Measurements from ENCODE around the gene EFCAB6. TPM values are rescaled to one million over a fixed set of nuclear protein-coding genes. Genes with fewer than 3 reads are reported as not detected.

Gene EFCAB6
- total and polyA plus RNA-seq, 2 of the 13 experiments (the other 11 are each of a cell fraction or from before 2014, with no cell fraction given): not detected

DNA sequence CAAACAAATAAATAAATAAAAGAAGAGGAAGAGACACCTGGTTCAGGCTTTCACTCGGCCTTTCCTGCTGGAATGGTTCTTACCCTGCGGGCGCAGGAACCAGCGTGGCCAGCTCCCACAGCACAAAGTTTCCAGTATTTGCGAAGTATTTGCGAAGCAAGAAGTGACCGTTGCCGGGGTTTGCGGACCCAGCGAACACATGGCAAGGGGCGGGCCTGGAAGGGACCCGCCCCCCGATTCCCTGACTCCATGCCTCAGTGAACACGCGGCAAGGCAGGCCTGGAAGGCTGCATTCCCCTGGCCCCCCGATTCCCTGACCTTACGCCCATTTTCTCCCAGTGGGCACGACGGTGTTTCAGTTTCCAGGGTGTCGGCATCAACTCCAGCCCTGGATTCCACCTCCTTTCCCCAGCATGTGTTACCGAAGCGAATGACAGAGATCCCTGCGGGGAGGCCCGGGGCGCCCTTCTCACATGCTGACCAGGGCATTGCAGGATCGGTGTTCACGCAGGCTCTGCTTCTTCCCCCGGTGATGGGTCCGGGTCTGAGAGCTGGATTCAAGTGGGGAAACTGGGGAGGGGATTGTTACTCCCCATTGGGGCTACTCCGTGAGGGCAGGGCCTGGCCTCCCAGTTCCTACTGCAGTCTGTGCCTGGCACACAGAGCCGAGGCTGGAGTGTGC lies 297.5 kb downstream of the EFCAB6 start:
- Histone ChIP-seq H3K9me3 (ENCODE audit: low read length) (no peaks in the 10 kb centered on the region), H2AFZ (ENCODE audit: low read length) (no peak overlapping the region), H3K36me3 (replicated peaks in 1 of 2; ENCODE audit: control insufficient read depth in 1 of 2, insufficient read depth in 2 of 2, low read length in 2 of 2) (no peaks in the 10 kb centered on the region), H3K4me2 (ENCODE audit: low read depth, low read length) (no peak overlapping the region), H3K4me1 (ENCODE audit: insufficient read depth, low read length) (no peaks in the 10 kb centered on the region), H3K79me2 (ENCODE audit: insufficient read depth, low read length) (no peaks in the 10 kb centered on the region), H3K9ac (ENCODE audit: insufficient read depth, low read depth, low read length) (no peak overlapping the region), H4K20me1 (ENCODE audit: insufficient read depth, low read length) (no peaks in the 10 kb centered on the region), H3K27me3 (ENCODE audit: control insufficient read depth in 1 of 2, insufficient read depth in 2 of 2, low read length in 2 of 2) (peaks cover 0 to 1% of the 10 kb centered on the region in 2 experiments; a peak in 1 of 5 replicates), H3K27ac (ENCODE audit: extremely low read length, insufficient read depth, low read length) (no peak overlapping the region), H3K4me3 (replicated peaks in 1 of 3; ENCODE audit: insufficient read depth in 1 of 3, low read depth in 2 of 3, low read length in 3 of 3) (no peak overlapping the region)
- ChIA-PET CTCF (ENCODE audit: low intra/inter-chr PET ratio, low total read pairs) (no interaction called here), POLR2A (no interaction called here)
- FAIRE-seq: no peak
- TF ChIP-seq MED8 (CRISPR knock-in tag; IDR thresholded peaks at IDR 0.05; ENCODE audit: insufficient replicate concordance) (no peak), CBX5 (CRISPR knock-in tag; IDR thresholded peaks at IDR 0.05; ENCODE audit: borderline replicate concordance) (no peak), MAZ (IDR thresholded peaks at IDR 0.05; ENCODE audit: borderline replicate concordance, low read depth, low read length) (no peak), MAZ (CRISPR knock-in tag; IDR thresholded peaks at IDR 0.05; ENCODE audit: low read depth) (no peak), SIN3A (IDR thresholded peaks at IDR 0.05; ENCODE audit: borderline replicate concordance, low read depth, low read length) (no peak), ZC3H13 (CRISPR knock-in tag; IDR thresholded peaks at IDR 0.05) (no peak)
- TF ChIP-seq, protein P1, sequence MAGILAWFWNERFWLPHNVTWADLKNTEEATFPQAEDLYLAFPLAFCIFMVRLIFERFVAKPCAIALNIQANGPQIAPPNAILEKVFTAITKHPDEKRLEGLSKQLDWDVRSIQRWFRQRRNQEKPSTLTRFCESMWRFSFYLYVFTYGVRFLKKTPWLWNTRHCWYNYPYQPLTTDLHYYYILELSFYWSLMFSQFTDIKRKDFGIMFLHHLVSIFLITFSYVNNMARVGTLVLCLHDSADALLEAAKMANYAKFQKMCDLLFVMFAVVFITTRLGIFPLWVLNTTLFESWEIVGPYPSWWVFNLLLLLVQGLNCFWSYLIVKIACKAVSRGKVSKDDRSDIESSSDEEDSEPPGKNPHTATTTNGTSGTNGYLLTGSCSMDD (CRISPR knock-in tag; IDR thresholded peaks at IDR 0.05): no peak
- no TSS peak for BruUV-seq (replicated peaks)
- intact Hi-C loops (cut with micrococcal nuclease; ENCODE audit: unreplicated experiment): no loop called here
- WGBS (ENCODE audit: low lambda C conversion rate): 46% methylated on average over 19 of the region's 31 CpGs
- no peak for DNase-seq (ENCODE audit: low spot score)
- ATAC-seq: no peak
- in situ Hi-C loops (cut with HindIII; ENCODE audit: extremely low pct_ligation_motif_present, low pct_unique_long_range_greater_than_20kb): no loop called here

DNA sequence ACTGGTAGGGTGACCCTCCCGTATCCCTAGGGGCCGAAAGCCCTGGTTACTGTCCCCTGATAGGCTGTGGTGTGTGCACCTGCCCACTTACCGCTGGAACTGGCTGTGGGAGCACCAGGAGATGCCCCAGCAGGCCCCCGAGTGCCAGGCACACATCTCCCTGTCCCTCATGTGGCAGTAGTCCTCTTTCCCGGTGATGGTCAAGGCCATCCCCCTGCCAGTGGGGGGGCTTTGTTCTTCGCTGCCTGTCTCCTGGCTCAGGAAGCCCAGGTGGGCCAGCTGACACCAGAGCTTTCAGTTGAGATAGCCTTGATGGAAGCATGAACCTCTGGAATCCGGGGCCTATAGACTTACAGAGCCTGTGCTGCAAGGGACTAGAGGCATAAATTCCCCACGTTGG lies 299.8 kb downstream of the EFCAB6 start:
- H2AFZ ChIP-seq (ENCODE audit: low read length): no peak overlapping the region
- intact Hi-C loops (cut with micrococcal nuclease; ENCODE audit: unreplicated experiment): no loop called here
- peaks cover 0 to 1% of the 10 kb centered on the region in 2 experiments; a peak in 1 of 5 replicates for H3K27me3 ChIP-seq (ENCODE audit: control insufficient read depth in 1 of 2, insufficient read depth in 2 of 2, low read length in 2 of 2)
- no peak overlapping the region for H3K9ac ChIP-seq (ENCODE audit: insufficient read depth, low read depth, low read length)
- no peak overlapping the region for H3K4me2 ChIP-seq (ENCODE audit: low read depth, low read length)
- no peaks in the 10 kb centered on the region for H4K20me1 ChIP-seq (ENCODE audit: insufficient read depth, low read length)
- 5% methylated on average over 4 of the region's 8 CpGs for WGBS (ENCODE audit: low lambda C conversion rate)
- in situ Hi-C loops (cut with HindIII; ENCODE audit: extremely low pct_ligation_motif_present, low pct_unique_long_range_greater_than_20kb): no loop called here
- BruUV-seq (replicated peaks): no TSS peak
- FAIRE-seq (no peak), ATAC-seq (no peak), DNase-seq (ENCODE audit: low spot score) (no peak)
- no peaks in the 10 kb centered on the region for H3K9me3 ChIP-seq (ENCODE audit: low read length)
- POLR2A ChIA-PET: no interaction called here
- CTCF ChIA-PET (ENCODE audit: low intra/inter-chr PET ratio, low total read pairs): no interaction called here
- no peaks in the 10 kb centered on the region for H3K79me2 ChIP-seq (ENCODE audit: insufficient read depth, low read length)
- no peaks in the 10 kb centered on the region for H3K36me3 ChIP-seq (replicated peaks in 1 of 2; ENCODE audit: control insufficient read depth in 1 of 2, insufficient read depth in 2 of 2, low read length in 2 of 2)
- no peak overlapping the region for H3K27ac ChIP-seq (ENCODE audit: extremely low read length, insufficient read depth, low read length)
- no peak overlapping the region for H3K4me3 ChIP-seq (replicated peaks in 1 of 3; ENCODE audit: insufficient read depth in 1 of 3, low read depth in 2 of 3, low read length in 3 of 3)
- no peaks in the 10 kb centered on the region for H3K4me1 ChIP-seq (ENCODE audit: insufficient read depth, low read length)
- TF ChIP-seq, protein P2, sequence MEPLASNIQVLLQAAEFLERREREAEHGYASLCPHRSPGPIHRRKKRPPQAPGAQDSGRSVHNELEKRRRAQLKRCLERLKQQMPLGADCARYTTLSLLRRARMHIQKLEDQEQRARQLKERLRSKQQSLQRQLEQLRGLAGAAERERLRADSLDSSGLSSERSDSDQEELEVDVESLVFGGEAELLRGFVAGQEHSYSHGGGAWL (CRISPR knock-in tag; IDR thresholded peaks at IDR 0.05): no peak
- TF ChIP-seq, protein P3, sequence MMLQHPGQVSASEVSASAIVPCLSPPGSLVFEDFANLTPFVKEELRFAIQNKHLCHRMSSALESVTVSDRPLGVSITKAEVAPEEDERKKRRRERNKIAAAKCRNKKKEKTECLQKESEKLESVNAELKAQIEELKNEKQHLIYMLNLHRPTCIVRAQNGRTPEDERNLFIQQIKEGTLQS (CRISPR knock-in tag; IDR thresholded peaks at IDR 0.05): no peak
- TF ChIP-seq ZNF484 (CRISPR knock-in tag; IDR thresholded peaks at IDR 0.05; ENCODE audit: borderline replicate concordance, low read depth) (no peak), ZNF205 (CRISPR knock-in tag; IDR thresholded peaks at IDR 0.05) (no peak), XRCC5 (optimal IDR thresholded peaks at IDR 0.05; ENCODE audit: low read length) (no peak), ZNF20 (CRISPR knock-in tag; IDR thresholded peaks at IDR 0.05) (no peak), MIER2 (CRISPR knock-in tag; IDR thresholded peaks at IDR 0.05) (no peak), DPF2 (CRISPR knock-in tag; IDR thresholded peaks at IDR 0.05; ENCODE audit: borderline replicate concordance, low read depth) (no peak)
- TF ChIP-seq, protein P4, sequence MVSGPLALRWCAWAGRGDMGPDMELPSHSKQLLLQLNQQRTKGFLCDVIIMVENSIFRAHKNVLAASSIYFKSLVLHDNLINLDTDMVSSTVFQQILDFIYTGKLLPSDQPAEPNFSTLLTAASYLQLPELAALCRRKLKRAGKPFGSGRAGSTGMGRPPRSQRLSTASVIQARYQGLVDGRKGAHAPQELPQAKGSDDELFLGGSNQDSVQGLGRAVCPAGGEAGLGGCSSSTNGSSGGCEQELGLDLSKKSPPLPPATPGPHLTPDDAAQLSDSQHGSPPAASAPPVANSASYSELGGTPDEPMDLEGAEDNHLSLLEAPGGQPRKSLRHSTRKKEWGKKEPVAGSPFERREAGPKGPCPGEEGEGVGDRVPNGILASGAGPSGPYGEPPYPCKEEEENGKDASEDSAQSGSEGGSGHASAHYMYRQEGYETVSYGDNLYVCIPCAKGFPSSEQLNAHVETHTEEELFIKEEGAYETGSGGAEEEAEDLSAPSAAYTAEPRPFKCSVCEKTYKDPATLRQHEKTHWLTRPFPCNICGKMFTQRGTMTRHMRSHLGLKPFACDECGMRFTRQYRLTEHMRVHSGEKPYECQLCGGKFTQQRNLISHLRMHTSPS (CRISPR knock-in tag; IDR thresholded peaks at IDR 0.05; ENCODE audit: low read depth): no peak

Data from HepG2 (cell line).